D341Med (cell line): ENCODE data around the gene RSBN1L.

ENCODE experiments used
- DNase-seq: peaks from one replicate; pipeline ENCODE4 v3.0.0; 2012; ENCODE audit warnings: low spot score

RSBN1L gene

DNA sequence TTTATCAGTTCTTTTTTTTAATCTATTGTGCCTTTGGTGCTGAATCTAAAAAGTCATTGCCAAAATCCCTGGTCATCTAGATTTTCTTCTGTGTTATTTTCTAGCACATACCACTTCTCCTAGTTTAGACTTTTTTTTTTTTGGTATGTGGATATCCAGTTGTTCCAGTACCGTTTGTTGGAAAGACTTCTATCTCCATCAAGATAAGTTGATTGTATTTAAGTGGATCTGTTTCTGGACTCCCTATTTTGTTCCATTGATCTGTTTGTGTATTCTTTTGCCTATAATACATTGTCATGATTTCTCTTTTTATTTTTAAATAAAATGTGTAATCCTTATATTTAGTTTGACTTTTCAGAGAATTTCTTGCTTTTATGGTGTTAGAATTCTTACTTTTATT, 35.5 kb downstream of the RSBN1L start:
- DNase-seq: no peak

DNA sequence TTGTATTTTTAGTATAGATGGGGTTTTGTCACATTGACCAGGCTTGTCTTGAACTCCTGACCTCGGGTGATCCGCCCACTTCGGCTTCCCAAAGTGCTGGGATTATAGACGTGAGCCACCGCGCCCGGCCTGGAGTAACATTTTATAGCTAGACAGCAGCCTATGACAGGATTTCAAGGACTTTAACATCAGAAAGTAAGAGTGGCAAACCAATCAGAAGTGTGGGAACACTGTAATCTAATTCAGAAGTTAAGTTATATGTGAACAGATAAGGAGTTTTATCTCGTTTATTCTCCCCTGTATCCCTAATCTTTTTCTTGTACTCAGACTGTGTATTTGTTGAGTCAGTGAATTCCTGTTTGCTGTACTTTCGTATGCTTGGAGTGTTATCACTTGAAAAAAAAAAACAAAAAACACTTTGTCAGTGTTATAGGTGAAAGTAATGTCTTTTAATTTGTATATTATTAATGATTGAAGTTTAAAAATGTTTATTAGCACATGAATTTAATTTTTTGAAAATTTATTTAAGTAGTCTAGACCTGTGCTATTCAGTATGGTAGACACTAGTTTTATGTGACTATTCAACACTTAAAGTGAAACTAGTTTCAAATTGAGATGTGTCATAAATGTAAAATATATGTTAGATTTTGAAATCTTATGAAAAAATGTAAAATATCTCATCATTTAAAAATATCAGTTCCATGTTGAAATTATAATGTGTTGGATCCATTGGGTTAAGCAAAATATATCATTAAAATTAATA, 38.6 kb downstream of the RSBN1L start:
- DNase-seq: no peak

DNA sequence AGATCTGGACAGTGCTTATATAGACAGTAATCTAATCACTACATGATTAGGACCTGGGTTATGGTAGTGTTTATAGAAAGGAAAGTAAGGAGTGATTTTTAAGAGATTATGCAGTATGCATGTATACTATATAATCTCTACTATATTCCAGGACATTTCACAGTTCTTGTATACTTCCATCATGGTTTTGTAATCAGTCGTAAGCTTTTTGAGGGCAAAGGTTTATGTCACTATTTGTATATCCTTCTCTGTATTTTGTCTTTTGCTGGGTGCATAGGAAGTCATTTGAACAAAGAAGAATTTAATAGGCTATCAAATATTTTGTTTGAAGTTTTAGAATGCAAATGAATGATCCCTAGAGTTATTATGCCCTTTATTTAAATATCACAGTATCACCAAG, 39.2 kb downstream of the RSBN1L start:
- DNase-seq: no peak

DNA sequence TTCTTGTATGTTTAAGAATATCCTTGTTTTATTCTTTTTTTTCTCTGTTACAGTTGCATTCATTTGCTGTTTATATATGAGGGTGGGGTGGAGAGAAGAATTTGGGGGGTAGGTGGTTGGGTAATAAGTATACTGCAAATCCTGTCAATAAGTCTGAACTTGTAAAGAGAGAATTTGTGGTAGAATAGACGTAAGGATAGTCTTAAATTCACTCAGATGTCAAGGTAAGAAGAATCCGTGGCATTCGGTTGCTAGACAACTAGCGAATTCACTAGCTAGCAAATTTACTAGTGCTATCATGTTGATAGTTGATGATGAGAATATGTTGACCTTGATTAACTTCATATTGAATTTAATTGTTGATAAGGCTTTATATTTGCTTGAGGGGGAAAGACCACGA, 40.7 kb downstream of the RSBN1L start:
- no peak for DNase-seq

DNA sequence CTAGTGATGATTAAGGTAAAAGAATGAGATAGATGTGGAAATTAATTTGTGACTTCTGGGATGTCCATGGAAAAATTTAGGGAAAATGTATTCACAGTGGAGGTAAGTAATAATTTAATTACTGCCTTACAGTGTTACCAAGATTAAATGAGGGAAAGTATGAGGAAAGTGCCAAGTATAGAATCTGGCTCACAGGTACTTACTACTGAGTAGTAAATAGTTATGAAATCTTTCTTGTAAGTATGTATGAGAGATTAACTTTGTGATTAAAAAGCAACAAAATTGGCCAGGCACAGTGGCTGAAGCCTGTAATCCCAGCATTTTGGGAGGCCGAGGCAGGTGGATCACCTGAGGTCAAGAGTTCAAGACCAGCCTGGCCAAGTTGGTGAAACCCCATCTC, 42.1 kb downstream of the RSBN1L start:
- no peak for DNase-seq

DNA sequence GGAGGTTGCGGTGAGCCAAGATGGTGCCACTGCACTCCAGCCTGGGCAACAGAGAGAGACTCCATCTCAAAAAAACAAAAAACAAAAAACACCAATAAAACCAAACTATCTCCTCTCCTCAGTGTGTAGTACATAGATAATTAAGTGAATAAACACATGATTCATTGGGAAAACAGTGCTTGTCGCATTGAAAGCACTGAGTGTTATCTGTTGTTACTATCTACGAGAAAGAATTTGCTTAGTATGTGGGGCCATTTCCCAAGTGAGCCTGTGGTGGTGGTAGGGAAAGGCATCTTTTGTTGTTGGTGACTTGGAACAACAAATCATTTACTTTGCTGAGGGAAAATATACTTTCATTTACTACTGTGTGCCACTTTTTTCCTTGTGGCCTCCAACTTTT, 42.6 kb downstream of the RSBN1L start:
- DNase-seq: no peak

DNA sequence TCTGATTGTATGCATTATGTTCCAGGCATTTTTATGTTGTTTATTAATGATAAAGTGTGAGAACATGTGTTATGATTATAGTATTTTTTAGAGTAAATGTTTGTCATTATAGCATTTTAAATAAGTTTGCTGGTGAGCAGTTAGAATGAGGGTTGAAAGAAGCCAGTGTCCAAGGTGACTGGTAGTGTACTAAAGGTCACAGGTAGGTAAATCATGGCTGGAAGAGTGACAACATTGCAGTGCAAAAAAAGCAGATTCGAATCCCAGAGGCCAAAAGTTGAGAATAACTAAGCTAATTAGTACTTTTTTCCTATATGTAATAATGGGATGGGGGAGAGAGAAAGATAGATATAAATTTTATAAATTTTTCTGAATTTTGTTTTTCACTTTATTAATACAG, 44.0 kb downstream of the RSBN1L start:
- DNase-seq: no peak

DNA sequence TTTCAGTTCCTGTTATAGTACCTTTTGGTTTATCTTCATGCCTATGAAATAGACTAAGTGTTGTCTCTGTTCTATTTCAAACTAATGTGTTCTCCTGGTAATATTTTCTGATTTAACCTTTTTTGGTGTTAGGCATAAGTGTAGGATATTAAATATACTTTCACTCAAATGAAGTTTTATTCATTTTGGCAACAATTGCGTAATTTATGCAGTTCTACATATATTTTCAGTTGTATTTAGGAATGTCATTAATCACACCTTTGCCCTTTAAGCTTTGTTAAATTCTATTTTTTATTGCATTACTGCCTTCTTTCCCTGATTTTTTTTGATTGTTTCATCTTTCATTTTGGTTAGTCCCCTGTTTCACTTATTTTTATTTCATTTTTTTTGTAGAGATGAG, 47.3 kb downstream of the RSBN1L start:
- DNase-seq: no peak

DNA sequence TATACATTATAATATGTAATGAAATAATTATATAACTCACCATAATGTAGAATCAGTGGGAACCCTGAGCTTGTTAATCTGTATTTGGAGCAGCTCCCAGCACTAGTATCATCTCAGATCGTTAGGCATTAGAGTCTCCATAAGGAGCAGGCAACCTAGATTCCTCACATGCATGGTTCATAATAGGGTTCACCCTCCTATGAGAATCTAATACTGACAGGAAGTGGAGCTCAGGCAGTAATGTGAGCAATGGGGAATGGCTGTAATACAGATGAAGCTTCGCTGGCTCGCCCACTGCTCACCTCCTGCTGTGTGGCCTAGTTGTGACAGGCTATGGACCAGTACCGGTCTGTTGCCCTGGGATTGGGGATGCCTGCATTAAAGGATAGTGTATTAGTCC, 49.5 kb downstream of the RSBN1L start:
- no peak for DNase-seq

DNA sequence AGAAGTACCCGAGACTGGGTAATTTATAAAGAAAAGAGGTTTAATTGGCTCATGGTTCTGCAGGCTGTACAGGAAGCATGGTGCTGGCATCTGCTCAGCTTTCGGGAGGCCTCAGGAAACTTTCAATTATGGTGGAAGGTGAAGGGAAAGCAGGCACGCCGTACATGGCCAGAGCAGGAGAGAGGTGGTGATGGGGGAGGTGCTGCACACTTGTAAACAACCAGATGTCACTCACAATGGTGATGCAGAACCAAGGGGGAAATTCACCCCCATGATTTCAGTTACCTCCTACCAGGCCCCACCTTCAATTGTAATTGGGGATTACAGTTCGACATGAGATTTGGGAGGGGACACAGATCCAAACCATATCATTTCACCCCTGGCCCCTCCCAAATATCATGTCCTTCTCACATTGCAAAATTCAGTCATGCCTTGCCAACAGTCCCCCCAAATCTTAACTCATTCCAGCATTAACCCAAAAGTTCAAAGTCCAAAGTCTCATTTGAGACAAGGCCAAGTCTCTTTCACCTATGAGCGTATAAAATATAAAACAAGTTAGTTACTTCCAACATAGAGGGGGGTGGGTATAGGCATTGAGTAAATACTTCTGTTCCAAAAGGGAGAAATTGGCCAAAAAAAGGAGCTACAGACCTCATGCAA, 50.0 kb downstream of the RSBN1L start:
- no peak for DNase-seq

DNA sequence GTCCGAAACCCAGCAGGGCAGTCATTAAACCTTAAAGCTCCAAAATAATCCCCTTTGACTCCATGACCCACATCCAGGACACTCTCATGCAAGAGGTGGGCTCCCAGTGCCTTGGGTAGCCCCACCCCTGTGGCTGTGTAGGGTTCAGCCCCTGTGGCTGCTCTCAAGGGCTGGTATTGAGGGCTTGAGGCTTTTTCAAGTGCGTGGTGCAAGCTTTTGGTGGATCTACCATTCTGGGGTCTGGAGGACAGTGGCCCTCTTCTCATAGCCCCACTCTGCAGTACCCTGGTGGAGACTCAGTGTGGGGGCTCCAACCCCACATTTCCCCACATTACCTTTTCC, 50.5 kb downstream of the RSBN1L start:
- DNase-seq: no peak

DNA sequence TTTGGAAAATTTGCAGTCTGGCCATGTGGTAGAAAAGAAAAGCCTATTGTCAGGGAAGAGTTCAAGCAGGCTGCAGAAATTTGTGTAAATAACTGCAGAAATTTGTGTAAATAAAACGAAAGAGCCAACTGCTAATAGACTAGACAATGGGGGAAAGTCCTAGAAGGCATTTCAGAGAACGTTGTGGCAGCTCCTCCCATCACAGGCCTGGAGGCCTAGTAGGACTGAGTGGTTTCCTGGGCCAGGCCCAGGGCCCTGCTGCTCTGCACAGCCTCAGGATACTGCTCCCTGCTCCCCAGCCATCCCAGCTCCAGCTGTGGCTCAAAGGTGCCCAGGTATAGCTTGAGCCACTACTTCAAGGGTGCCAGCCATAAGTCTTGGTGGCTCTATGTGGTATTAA, 50.9 kb downstream of the RSBN1L start:
- DNase-seq: no peak

DNA sequence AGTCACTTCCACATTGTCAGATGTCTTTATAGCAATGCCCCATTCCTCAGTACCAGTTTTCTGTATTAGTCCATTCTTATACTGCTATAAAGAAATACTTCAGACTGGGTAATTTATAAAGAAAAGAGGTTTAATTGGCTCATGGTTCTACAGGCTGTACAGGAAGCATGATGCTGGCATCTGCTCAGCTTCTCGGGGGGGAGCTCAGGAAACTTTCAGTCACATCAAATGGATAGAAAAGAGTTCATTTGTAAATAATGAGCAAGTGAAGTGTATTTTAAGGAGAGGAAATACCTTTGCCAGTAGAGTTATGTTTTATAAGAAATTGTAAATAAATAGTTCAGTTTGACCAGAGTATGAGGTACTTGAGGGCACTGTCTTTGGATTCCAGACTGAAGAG, 51.5 kb downstream of the RSBN1L start:
- no peak for DNase-seq

DNA sequence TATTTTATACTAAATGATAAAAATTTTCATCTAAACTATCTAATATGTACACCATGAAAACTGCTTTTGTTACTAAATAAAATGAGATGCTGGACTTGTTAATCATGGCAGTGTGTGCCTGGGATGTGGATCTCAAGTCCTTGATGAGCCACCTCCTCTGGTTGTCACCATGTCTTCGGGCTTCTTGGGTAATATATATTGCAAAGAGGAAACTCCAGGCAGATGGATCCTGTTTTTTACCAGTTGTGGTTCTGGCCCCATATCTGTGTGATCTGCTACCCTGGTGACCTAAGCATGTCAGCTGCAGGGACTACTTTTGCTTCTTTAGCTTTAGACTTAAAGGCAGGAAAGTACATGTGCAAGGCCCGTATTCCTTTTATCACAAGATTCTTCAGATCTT, 55.8 kb downstream of the RSBN1L start:
- DNase-seq: no peak

DNA sequence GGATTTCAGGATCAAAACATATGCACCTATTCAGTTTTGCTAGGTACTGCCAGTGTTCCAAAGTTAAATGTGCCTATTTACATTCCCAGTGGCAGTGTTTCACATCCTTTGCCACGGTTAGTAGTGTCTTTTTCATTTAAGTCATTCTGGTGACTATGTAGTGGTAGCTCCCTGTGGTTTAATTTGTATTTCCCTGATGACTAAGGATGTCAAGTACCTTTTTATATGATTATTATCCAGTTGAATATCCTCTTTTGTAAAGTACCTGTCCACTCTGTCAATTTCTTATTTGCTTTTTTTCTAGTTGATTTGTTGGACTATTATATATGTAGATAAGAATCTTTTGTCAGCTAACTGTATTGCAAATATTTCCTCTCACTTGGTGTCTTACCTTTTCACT, 56.9 kb downstream of the RSBN1L start:
- DNase-seq: no peak

DNA sequence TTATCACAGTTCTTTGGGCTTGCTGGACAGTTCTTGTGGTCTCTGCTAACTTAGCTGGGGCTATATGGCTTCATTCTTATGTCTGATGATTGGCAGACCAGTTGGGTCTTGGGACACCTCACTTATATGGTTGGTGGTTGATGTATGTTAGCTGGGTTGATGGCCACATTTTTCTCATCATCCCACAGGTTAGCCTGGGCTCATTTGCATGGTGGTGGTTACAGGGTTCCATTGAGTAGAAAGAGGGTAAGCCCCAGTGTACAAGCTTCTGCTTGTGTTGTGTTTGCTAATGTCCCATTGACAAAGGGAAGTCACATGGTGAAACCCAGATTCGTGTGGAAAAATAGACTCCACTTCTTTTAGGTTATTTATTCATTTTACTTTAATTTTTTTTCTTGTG, 61.3 kb downstream of the RSBN1L start:
- DNase-seq: no peak

DNA sequence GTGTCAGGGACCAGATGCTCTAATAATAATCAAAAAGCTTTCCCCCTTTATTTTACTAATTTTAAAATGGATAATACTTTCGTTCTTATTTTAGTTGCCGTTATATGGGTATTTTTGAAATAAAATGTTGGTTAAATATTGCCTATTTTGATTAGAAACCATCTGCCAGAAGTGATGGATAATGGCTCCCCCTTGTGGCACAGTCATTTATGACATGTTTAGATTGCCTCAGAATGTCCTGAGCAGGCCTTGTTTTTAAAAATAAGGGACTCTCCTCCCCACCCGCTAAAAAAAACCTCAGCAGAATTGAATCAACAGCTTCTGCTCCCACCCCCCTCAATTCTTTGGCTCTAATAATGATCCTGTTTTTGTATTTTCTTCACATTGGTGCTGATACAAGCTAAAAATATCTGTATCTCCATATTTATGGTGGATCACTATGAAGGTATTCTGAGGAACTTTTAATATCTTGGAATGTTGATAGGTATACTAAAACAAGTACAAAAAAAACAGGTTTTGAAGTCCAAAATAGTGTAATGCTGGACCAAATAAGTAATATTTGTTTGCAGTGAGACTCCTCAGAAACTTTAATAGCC, 63.1 kb downstream of the RSBN1L start:
- DNase-seq: peak; percentile 45

DNA sequence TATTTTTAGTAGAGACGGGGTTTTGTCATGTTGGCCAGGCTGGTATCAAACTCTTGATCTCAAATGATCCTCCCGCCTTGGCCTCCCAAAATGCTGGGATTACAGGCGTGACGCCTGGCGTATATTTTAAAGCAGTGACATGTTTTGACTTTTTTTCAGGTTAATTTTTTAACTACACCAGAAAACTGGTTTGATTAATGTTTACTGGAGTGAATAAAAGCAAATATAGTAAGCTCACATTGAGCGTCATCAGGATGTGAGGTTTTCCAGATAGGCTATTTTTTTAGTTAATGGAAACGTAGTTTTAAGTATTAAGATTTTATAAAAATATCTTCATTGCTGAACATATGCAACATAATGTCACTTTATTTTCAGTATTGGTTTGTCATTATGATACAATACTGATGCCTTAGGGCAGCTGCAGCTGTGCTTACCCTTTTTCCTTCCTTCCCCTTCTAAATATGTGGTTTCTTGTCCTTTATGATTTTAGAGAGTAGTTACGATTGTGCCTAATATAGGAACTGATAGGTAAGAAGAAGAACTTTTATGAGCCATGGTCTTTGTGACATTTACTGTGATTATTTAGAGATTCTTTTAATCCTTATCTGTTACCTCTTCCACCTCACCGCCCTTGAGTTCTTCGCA, 64.7 kb downstream of the RSBN1L start:
- DNase-seq: no peak

DNA sequence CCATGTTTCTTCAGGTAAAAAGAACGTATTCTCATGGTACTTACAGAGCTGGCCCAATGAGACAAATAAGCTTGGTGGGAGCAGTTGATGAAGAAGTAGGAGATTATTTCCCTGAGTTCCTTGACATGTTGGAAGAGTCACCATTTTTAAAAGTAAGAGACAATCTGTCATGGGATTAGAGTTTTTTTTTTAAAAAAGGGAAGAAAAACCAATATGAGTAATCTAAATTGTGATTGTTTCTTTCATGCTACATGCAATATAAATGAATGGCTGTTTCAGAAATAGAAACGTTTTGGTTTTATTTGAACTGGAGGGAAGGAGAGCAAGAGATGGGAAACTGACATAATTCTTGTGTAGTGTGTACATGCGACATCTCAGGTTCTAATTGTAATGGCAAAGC, 69.2 kb downstream of the RSBN1L start:
- no peak for DNase-seq

DNA sequence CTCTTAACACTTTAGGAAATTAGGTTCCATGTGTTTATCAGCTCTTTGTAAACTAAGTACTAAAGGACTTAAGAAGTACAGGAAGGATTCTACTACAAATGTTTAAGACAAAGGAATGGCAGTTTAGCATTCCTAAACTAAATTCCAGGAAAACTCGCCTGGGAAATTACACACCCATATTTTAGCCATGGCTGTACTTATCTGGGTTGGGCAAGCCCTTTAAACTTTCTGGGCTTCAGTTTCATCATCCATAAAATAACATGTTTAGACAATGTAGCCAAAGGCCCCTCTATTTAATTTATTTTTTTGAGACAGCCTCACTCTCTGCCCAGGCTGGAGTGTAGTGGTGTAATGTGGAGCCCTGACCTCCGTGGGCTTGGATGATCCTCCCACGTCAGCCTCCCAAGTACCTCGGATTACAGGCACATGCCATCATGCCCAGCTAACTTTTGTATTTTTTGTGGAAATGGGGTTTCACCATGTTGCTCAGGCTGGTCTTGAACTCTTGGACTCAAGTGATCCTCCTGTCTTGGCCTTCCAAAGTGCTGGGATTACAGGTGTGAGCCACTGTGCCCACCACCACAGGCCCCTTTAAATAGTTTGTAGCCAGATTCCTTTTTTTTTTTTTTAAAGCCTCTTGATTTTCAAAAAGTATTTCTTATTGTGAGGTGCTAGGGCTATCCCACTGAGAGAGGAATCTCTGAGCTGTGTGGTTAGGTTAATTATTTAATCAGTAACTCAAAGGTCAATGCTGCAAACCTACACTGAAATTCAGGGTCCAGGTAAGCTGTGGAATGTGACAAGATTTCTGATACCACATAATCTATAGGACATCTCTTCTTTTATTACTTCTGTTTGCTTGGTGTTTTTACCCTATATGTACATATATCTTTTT, 69.9 kb downstream of the RSBN1L start:
- DNase-seq: no peak

DNA sequence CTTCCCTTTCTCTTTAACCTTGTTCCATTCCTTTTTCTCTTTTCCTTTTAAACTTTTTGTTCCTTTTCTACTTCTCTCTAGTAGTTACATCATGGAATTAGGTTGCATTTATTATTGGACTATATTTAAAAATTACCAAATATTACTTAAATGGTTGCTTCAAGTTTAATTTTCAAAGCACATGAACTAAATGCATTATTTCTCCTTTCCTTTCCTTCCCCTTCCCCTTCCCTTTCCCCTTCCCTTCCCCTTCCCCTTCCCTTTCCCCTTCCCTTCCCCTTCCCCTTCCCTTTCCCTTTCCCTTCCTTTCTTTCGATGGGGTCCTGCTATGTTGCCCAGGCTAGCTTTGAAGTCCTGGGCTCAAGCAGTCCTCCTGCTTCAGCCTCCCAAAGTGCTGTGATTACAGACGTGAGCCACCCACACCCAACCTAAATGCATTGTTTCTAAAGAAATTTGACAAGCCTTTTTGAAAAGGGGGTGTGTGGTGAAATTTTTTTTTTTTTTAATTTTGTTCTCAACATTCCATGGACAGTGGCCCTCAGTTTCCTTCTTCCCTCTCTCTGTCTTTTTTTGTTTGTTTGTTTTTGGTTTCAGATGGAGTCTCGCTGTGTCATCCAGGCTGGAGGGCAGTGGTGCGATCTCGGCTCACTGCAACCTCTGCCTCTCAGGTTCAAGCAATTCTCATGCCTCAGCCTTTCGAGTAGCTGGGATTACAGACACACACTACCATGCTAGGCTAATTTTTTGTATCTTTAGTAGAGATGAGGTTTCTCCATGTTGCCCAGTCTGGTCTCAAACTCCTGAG, 70.7 kb downstream of the RSBN1L start:
- DNase-seq: no peak
